ENCODE measurements around the gene IGFN1.
A peak's percentile ranks its signal among the peaks of the same experiment; 100 is the strongest.

The IGFN1 gene

DNA sequence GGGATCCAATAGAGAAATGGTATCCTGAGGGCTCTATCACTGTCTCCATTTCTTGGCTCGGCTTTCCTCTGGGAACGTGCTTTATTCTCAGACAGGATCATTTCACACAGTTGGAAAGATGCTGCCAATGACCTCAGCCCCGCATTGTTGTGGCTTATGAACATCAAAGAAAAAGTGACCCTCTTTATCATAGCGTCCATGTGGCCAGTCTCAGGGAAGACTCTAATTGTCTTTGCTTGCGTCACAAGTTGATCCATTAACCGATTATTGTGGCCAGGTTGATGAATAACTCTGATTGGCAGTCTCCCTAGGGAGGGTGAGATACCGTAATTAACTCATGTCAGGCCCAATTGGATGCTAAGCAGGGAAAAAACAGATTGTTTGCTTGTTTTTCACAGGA lies 26.0 kb upstream of the IGFN1 start:
- DNase-seq = no peak

DNA sequence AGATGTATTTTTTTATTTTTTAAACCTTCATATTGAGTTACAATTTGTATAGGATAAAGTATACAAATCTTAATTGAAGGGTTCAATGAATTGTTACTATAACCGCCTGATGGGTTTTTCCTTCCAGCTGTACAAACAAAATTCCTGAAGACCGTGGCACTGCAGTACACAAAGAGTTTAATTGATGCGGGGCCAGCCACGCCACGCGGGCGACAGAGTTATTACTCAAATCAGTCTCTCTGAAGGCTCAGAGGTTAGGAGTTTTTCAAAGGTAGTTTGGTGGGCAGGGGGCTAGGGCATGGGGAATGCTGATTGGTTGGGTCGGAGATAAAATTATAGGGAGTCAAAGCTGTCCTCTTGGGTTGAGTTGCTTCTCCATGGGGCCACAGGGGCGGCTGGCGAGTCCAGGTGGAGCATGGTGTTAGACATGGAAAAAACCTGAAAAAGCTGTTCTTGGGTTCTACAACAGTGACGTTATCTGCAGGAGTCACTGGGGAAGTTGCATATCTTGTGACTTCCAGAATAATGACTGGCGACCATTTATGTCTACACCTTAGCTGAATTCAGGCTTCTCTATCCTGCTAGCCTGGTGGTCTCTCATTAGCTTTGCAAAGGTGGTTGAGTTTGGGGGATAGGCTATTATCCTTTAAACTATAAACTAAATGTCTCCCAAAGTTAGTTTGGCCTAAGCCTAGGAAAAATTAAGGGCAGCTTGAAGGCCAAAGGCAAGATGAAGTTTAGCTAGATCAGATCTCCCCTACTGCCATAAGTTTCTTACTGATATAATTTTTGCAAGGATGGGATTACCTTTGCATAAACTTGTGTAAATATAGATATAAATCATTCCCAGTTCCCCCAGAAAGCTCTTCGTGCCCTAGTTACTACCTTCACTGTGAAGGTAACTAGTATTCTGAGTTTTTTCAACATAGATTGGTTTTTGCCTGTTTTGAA lies 23.3 kb upstream of the IGFN1 start:
- DNase-seq = no peak

DNA sequence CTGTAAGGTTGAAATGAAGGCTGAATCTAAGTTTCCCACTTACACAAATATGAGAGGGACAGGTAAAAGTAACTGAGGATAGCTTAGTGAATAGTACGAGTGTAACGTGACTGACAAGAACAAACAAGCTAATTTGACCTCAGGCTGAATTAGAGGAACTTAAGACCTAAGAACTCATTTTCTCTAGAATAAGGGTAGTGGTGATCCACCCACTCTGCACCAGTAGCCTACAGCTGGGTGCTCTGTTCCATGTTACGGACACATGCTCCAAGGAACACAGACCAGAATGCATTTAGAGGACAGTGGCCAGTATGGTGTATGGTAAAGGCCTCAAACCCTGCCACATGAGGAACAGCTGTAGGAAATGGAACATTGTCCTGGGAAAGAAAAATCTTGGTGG lies 21.4 kb upstream of the IGFN1 start:
- no peak for DNase-seq

DNA sequence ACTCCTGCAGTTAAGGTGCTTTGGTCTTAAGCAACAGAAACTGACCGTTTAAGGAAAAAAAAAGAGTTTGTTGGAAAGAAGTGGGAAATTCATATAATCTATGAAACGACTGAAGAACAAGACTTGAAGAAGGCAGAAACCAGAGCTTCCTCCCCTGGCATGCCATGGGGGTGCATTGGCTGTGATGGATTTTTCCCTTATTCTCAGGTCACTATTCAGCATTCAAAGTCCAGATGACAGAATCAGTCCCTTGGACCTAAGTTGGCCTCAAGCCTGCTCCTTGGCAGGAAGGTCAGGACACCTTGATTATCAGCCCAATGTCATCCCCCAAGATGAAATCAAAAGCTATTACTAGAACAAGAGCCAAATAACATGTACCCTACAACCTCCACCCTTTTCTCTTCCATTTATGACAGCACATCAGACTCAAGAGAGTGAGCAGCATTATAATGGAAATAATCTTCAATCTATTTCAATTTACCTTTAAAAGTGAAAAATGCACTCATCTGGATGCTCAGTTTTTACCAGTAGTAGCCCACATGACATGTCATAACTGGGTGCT lies 20.6 kb upstream of the IGFN1 start:
- no peak for DNase-seq

DNA sequence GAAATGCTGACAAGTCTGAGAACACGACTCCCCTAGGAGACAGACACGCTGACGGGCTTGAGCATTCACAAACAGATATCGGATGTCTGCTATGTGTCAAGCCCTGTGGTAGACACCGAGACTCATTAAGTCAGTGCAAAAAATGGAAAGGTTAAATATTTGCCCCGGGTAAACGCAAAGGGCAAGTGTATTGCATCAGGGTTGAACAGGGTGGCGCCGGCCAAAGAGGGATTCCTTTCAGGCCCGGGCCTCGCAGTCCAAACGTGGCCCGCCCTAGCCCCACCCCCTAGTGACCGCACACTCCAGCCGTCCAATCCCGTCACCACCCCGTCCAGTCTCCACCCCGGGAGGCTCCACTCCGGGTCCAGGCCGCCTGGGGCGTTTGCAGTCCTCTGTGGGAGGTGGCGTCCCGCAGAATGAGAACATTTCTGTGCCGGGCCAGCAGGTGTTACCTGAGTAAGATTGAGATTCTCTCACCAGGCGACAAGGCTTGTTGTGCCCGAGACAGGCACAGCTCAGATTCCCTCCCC lies 20.0 kb upstream of the IGFN1 start:
- peak; percentile 71 for DNase-seq

DNA sequence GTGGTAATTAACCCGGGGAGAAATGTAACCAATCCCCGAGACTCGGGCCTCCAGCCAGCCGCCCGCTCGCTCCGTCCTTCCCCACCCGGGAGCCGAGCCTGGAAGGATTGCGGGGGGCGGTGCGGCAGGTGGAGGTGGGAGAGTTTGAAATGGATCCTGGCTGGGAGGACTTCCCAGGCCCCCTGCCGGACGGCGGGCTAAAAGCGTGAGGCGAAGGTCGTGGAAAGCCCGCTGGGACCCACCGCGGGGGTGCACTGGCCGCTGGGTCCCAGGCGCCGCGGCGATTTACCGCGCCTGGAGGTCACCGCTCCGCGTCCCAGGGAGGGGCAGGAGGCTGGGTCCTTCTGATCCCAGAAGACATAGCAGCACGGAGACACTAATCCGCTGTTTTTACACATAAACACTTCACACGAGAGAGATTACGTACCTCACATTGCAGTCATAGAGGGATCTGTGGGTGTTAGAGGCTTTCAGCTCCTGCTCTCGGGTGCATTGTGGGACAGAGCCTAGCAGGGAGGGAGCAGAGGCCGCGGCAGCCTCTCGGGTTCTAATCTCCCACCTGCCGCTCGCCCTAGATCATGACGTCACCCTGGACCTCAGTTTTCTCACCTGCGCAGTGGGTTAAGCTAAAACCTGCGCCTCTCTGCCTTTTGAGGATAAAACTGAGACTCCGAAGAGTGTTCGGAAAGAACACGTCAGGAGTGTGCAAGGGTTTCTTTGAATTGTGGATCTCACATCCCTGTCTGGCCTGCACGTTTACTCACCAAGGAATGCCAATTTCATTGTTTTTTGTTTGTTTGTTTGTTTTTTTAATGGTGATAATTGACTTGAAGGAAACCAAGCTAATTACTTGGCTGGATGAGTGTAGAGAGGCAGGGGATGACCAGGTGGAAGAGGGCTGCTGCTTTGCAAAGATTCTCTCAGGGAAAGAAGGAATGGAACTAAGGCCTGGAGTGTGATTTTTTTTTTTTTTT lies 19.3 kb upstream of the IGFN1 start:
- DNase-seq = peak; percentile 59

DNA sequence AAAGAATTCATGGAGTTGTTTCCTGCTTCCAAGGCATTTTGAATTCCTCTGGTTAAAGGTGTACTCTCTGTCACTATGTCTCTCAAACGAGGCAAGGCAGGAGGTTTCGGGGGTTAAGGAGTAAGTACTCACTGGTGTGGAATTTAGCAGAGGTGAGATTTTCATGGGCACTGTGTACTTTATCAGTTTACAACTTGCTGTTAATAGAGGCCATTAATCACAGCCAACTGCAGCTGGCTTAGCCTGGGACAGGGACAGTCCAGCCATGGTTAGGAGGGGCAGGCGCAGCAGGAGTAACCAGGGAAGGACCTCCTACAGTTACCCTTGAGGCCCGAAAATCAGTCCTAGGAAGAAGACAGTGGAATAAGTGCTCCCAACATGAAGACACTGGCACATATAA lies 18.3 kb upstream of the IGFN1 start:
- no peak for DNase-seq

DNA sequence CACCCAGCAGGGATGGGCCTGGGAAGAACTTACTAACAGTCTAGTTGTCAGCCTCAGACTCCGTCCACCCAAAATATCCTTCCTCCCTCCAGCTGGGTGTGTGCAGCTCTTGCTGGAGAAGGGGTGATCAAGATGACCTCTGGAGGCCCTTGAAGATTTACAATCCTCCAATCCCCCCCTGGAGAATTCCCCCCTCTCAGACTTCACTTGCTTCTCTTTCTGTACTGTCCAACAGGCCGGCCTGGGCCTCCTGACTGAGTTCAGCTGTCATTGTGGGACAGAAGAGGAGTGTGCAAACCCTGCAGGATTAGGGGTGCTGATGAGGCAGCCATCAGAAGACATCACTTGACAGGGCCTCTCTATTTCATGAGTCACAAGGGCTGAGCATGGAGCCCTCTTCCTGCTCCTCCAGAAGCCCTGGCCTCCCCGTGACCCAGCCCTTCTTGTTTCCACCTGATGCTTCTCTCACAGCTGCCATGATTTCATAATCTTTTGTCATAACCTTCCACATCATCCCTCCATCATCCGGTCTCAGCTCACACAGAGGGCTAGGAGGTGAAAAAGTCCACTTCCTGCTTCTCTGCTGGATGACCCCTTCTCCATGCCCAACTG lies 17.5 kb upstream of the IGFN1 start:
- no peak for DNase-seq

DNA sequence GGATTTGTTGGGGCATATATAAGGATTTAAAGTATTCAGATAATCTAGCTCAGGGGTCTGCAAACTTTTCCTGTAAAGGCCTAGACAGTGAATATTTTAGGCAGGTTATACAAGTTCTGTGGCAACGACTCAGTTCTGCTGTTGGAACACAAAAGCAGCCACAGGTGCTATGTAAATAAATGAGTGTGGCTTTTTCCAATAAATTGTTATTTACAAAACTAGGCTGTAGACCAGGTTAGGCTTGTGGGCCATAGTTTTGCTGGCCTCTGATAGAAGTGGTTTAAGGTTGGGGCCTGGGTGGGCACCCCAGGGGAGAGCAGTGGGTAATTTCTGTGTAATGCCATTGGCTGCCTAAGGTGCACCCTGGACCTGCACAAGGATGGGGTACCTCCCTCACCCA lies 16.9 kb upstream of the IGFN1 start:
- DNase-seq = no peak

DNA sequence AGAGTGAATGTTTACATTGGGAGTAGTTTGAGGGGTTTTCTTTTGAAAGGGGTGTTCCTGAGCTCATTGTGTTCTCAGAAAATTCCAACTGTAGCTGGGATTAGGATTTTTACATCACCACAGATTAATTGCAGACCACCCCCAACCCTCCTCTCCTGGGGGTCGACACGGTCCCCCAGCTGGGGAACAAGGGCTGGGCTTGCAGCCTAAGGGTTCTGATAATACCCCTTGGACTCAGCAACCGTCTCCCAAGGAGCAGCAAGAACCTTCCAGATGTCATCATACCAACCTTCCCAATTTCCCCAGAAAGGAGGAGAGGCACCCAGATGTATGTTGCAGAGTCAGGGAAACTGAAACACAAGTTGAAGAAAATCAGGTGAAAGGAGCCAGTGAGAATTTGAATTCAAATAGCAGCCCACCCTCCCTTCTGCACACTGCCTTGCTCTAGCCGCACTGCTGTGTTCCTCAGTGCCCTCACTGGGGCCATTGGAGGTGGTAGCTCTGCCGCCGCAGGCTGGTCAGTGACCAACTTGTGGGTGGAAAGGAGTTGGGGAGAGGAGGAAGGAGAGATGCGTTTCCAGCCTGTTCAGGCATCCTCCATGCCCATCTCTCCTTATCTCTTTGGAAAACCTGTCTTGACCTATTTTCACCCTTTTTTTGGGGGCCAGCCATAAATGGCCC lies 14.7 kb upstream of the IGFN1 start:
- no peak for DNase-seq

DNA sequence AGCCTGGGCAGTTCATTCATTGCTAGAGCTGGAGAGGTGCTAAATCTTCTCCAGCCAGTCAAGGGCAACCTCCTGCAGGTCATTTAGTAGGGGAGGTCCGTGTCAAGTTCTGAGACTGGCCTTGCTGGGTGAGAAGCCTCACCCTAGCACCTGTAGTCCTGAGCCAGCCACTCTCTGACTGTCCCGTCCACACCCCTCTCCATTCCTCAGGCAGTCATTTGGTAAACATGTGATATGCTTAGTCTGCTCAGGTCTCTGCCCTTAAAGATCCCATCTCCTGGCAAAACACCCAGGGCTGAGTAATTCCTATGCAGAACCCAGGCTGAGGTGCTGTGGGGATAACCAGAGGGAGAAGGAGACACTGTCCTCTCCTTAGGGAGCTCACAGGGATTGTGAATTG lies 13.7 kb upstream of the IGFN1 start:
- DNase-seq = no peak

DNA sequence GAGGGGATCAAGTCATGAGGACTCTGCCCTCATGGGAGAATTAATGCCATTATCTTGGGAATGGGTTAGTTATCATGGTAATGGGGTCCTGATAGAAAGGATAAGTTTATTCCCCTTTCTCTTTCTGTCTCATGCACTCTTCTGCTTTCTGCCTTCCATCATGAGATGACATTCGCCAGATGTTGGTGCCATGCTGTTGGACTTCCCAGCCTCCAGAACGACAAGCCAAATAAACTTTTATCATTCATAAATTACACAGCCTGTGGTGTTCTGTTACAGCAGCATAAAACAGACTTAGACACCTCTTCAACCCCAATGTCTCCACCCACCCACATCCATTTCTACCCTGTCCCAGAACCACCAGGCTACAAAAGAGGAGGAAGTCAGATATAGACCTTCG lies 11.9 kb upstream of the IGFN1 start:
- DNase-seq = no peak

DNA sequence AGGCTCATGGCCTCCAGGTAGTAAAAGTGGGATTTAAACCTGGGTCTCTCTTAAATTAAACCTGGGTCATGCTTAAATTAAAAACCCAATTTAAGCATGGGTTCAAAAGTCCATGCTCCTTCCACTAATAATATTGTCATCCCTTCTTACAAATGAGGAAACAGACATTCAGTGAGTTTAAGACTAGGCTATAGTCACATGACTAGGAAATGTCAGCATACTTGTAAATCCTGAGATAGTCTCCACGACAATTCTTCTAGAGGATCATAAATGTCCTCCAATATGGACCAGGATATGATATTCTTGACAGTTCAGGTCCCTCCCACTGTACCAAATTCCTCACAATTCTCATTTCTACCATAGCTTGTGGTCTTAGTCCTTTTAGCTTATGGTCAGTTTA lies 10.5 kb upstream of the IGFN1 start:
- no peak for DNase-seq

DNA sequence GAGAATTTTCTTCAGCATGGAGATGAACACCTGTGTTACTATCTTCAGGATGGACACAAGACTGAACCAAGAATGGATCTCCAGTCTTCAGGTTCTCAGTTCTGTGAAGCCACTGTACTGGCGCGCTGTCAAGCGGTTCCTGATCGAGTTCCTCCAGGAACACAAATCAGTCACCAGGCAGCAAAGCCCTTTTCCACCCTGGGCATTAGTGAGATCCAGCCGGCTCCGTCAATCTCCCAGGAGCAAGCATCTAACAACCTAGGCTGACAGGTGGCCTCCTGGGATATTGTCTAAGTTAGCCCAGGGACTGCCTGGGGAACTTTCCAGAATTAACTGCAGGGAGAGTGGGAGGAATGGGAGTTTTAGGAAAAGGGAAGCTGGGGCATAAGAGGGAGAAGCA lies 9.7 kb upstream of the IGFN1 start:
- no peak for DNase-seq

DNA sequence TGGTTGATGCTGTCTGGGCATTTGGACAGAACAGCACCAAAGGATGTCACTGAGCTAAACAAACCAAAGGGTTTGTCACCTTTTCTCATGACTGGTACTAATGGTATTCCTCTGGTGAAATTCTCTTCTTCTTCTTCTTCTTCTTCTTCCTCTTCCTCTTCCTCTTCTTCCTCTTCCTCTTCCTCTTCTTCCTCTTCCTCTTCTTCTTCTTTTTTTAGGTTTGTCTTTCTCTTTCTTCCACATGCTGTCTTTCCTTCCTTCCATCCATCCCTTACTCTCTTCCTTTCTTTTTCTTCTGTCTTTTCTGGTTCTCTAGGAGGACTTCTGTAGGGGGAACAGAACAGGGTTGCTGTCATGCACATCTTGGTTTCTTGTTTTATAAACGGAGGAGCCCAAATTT lies 9.3 kb upstream of the IGFN1 start:
- no peak for DNase-seq

DNA sequence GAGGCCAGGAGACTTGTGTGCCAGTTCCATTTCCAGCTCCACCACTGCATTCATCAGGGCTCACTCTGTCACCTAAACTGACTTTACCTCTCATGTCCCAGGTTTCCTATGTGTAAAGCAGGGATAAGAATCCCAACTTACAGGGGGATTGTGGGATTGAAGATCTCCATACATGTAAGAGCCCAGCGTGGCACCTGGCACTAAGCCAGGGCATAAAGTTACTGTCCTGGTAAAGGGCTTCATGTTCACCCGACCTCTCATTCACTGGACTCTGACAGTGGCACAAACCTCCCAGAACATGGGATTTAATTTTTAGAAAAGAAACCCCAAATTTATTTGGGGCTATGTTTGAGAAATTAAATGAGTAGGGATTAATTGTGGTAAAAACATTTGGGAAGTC lies 8.9 kb upstream of the IGFN1 start:
- no peak for DNase-seq

DNA sequence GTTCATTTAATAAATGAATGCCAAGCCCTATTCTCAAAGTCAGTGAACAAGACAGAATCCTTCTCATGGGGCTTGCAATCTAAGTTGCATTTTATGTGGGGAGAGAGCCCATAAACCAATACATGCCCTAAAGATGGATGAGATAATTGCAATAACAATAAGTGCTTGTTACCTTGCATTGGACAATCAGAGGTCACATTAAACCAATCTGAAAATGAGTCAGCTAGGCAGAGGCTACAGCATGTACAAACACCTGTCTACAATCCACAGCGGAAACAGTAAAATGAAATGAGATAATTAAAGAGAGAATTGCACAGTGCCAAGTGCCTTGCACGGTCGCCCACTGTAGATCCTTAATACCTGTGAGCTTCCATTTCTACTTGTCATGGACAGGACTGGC lies 7.4 kb upstream of the IGFN1 start:
- no peak for DNase-seq

DNA sequence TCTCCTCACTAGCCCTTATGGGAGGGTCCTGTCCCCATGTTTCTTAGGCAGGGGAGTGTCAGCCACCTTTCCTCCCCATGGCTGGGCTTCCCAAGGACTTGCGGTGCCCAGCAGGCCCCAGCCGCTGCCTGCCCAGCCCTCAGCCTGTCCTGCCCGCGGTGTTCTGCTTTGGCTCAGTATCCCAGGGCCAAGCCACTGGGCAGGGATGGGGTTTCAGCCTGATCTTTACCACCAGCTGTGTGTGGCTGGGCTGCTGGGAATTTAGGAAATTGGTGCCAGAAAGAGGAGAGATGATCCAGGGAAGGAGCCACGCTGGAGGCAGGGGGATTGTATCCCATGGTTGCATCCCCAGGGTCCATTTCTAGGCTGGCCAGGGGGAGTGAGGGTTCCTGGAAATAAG lies 6.9 kb upstream of the IGFN1 start:
- no peak for DNase-seq

DNA sequence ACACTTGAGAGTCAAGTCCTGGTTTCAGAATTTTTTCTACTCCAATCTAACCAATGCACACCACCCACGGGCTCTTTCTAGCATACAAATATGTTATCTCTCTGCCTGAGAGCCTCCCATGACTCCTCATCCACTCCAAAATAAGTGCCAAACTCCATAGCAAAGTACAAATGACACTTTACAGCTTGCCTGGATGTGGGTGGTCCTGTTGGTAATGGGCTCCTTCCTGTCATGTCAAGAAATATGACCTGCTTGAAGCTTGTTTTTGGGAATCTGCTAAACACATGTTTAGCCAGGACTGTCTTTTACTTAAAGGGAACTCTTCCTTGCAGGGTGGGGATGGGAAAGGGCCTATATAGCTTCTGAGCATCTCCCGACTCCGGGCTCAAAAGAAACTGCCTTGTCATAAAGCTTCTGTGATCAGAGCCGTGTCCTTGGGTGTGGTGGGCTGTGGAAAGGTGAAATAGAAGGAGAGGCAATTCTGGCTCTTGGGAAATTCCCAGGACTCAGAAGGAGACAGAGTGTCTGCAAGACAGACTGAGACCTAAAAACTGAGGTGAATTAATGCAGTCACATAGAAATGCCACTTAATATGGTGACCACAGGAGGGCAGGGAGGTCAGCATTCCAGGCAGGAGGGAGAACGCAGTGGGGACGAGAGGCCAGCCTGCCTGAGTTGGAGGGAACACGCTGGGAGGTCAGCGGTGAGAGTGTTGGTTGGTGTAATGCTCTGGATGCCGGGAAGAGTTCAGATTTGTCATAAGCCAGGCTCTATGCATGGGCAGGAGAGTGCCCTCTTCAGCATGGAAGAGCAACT lies 6.1 kb upstream of the IGFN1 start:
- DNase-seq = no peak

DNA sequence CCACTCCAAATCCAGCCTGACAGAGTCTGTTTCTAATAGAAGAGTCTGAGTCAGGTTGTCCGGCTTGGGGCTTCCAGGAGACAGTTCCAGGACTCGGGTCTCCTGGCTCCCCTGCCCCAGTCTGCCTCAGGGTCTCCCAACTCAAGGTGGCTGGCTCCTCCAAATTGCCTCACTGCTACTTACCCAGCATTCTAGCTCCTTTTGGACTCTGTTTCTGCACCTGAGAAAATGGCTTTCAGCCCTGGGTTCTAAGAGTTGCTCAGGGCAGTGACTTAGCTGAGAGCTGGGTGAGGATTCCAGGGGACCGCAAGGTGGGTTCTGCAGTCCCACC lies 5.5 kb upstream of the IGFN1 start:
- no peak for DNase-seq

DNA sequence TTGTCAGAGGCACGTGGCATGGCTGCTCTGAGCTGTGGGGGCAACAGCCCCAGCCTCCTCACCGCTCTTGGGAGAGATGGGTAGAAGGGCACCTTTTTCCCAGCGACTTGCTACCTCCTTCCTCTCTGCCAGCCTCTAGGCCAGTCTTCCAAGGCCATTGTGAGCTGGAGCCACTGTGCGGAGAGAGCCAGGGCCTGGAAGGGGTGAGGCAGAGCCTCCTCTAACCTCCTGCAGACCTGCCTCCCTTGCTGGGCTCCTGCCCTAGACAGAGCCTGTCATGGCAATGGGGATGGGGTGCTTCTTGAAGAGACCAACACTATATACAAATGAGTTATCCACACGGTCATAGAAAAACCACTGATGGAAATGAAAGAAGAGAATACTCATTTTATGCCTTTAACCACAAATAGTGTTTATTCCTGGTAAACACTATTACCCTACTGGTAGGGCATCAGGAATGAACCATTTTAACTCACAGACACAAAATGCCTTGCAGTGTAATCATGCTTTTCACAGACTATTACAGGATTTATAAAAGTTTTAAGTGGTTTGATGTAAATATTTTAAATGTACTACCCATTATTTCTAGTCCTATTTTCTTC lies 5.0 kb upstream of the IGFN1 start:
- no peak for DNase-seq

Data from activated T-cell treated with anti-CD3 and anti-CD28 coated beads, Interleukin-2, amount 50 U/mL, for 1 hour (primary cell).